HepG2 (cell line): ENCODE data around the gene STIMATE. TPM values are rescaled to one million over a fixed set of nuclear protein-coding genes. Genes with fewer than 3 reads are reported as not detected.

Source experiments
- ATAC-seq: fragments of 200-7000 bp; cut with Tn5 transposase; 3 replicates; pipeline ENCODE4 v1.9.1; 2020; ENCODE audit warnings: mild to moderate bottlenecking, moderate library complexity
- BruUV-seq: library from RNA; stranded (reverse); fragments of 400-500 nt; replicated peaks from 2 replicates; lab custom pipeline; 2021; lab: Mats Ljungman, UMichigan
- CTCF ChIA-PET: fragments of 300-600 bp; formaldehyde crosslinking; extraction: SDS; loops from one replicate; lab custom pipeline; 2021; ENCODE audit warnings: low total read pairs, inconsistent platforms, low intra/inter-chr PET ratio; lab: Yijun Ruan, JAX
- POLR2A ChIA-PET: fragments of 350-600 bp; sonication (Branson Sonifier 250); formaldehyde crosslinking; loops from one replicate; lab custom pipeline; 2020; ENCODE audit warnings: antibody characterized with exemption, inconsistent platforms; lab: Yijun Ruan, JAX
- DNase-seq: peaks from one replicate; pipeline ENCODE4 v3.0.0-alpha.2; 2015; ENCODE audit warnings: low spot score
- FAIRE-seq: peaks from 3 replicates; lab custom pipeline; 2011; peaks lifted over from hg19 to GRCh38; lab: Jason Lieb, UNC
- H2AFZ ChIP-seq: one replicate; pipeline ENCODE4 v1.6.1; 2011; ENCODE audit warnings: low read length, inconsistent platforms
- H3K27ac ChIP-seq: fragments of 300-600 bp; 3 replicates; pipeline ENCODE4 v1.8.0; 2011; ENCODE audit warnings: mixed run types, mild to moderate bottlenecking, mixed read lengths, low read length, inconsistent platforms; ENCODE audit not compliant: insufficient read depth; ENCODE audit errors: extremely low read length
- H3K27me3 ChIP-seq, 2 experiments: fragments of 200-600 bp in 1 of 2; 2 replicates in 1 of 2; 3 replicates in 1 of 2; pipeline versions ENCODE4 v1.6.0 to v1.8.0; 2011; ENCODE audit warnings: low read length in 2 of 2, mild to moderate bottlenecking in 2 of 2, moderate library complexity in 2 of 2, inconsistent platforms in 1 of 2; ENCODE audit not compliant: insufficient read depth in 2 of 2, control insufficient read depth in 1 of 2
- H3K36me3 ChIP-seq, 2 experiments: fragments of 200-600 bp in 1 of 2; replicated peaks in 1 of 2; 2 replicates in 1 of 2; 3 replicates in 1 of 2; pipeline versions ENCODE4 v1.5.1 to v1.8.0; 2011; ENCODE audit warnings: low read length in 2 of 2, inconsistent platforms in 1 of 2; ENCODE audit not compliant: insufficient read depth in 2 of 2, control insufficient read depth in 1 of 2
- H3K4me1 ChIP-seq: 2 replicates; pipeline ENCODE4 v1.5.1; 2012; ENCODE audit warnings: low read length, inconsistent platforms; ENCODE audit not compliant: insufficient read depth
- H3K4me2 ChIP-seq: 2 replicates; pipeline ENCODE4 v1.6.0; 2011; ENCODE audit warnings: low read depth, low read length, inconsistent platforms
- H3K4me3 ChIP-seq, 3 experiments: fragments of 200-600 bp in 1 of 3; sonication (generic), shearing (Covaris generic) in 1 of 3; replicated peaks in 1 of 3; 2 replicates each; pipeline ENCODE4 v1.5.1; 2011 to 2016; ENCODE audit warnings: low read length in 3 of 3, inconsistent platforms in 2 of 3, low read depth in 2 of 3, mild to moderate bottlenecking in 2 of 3, control low read depth in 1 of 3, mixed read lengths in 1 of 3; ENCODE audit not compliant: insufficient read depth in 1 of 3
- H3K79me2 ChIP-seq: one replicate; pipeline ENCODE4 v1.6.1; 2011; ENCODE audit warnings: low read length, inconsistent platforms; ENCODE audit not compliant: insufficient read depth
- H3K9ac ChIP-seq: 2 replicates; pipeline ENCODE4 v1.6.0; 2011; ENCODE audit warnings: mild to moderate bottlenecking, low read depth, low read length, inconsistent platforms; ENCODE audit not compliant: insufficient read depth
- H3K9me3 ChIP-seq: 2 replicates; pipeline ENCODE4 v1.5.1; 2012; ENCODE audit warnings: mild to moderate bottlenecking, low read length
- H4K20me1 ChIP-seq: 2 replicates; pipeline ENCODE4 v1.6.0; 2011; ENCODE audit warnings: inconsistent platforms, mild to moderate bottlenecking, low read length, moderate library complexity; ENCODE audit not compliant: insufficient read depth
- HNRNPL ChIP-seq: fragments of 200-400 bp; formaldehyde crosslinking; IDR thresholded peaks from 2 replicates; pipeline ENCODE4 v1.6.1; 2017; ENCODE audit warnings: mild to moderate bottlenecking, low read depth, low read length
- PCBP2 ChIP-seq: fragments of 200-400 bp; formaldehyde crosslinking; optimal IDR thresholded peaks from 2 replicates; pipeline ENCODE3; 2018; ENCODE audit warnings: low read length, low read depth; ENCODE audit not compliant: poor library complexity, severe bottlenecking
- ZBTB21 ChIP-seq: sonication (generic); formaldehyde crosslinking; IDR thresholded peaks from 2 replicates; pipeline ENCODE4 v1.4.0; 2020; ENCODE audit warnings: missing genetic modification reagents
- ZMYM3 ChIP-seq: sonication (generic); formaldehyde crosslinking; IDR thresholded peaks from 2 replicates; pipeline ENCODE4 v1.5.1; 2020; ENCODE audit warnings: mild to moderate bottlenecking, missing genetic modification reagents
- ZNF607 ChIP-seq: sonication (generic); formaldehyde crosslinking; IDR thresholded peaks from 2 replicates; pipeline ENCODE4 v1.5.1; 2020; ENCODE audit warnings: missing genetic modification reagents, mild to moderate bottlenecking, borderline replicate concordance
- ZNF768 ChIP-seq: sonication (generic); formaldehyde crosslinking; IDR thresholded peaks from 2 replicates; pipeline ENCODE4 v1.4.0; 2020; ENCODE audit warnings: missing genetic modification reagents
- WGBS: methylation state at CpG from one replicate; pipeline ENCODE4 v1.1.6; 2017; ENCODE audit warnings: low lambda C conversion rate; 5-methylcytosine and 5-hydroxymethylcytosine counted together
- in situ Hi-C: cut with HindIII; loops from 2 replicates; pipeline ENCODE4 v1.10.0; 2017; ENCODE audit warnings: low pct_unique_long_range_greater_than_20kb; ENCODE audit not compliant: extremely low pct_ligation_motif_present
- intact Hi-C: fragments of 100-400 bp; cut with micrococcal nuclease; formaldehyde crosslinking; loops from one replicate; pipeline ENCODE4 v1.10.0; 2022; ENCODE audit not compliant: unreplicated experiment
- polyA plus RNA-seq, 8 experiments: library from polyadenylated mRNA; depleted of rRNA in 3 of 8; stranded (reverse) in 7 of 8; unstranded in 1 of 8; fragments of >200 nt; fragmentation: Illumina TruSeq in 4 of 8; extraction: Trizol in 4 of 8; gene quantifications; 2 replicates each; pipeline versions ENCODE4 v1.2.1 to v1.2.3, GENCODE V29; 2011 to 2016; ENCODE audit warnings: low read depth in 4 of 8, missing spikeins in 1 of 8, mixed read lengths in 1 of 8; ENCODE audit not compliant: insufficient read depth in 1 of 8
- total RNA-seq, 5 experiments: library from RNA; depleted of rRNA; stranded (reverse); fragments of >200 nt; fragmentation: Illumina TruSeq; extraction: Trizol; gene quantifications; 2 replicates each; pipeline ENCODE4 v1.2.3, GENCODE V29; 2016; ENCODE audit warnings: low read depth in 1 of 5
- TF ChIP-seq, protein P1 (sequence below): sonication (generic); formaldehyde crosslinking; IDR thresholded peaks from 2 replicates; pipeline ENCODE4 v1.8.0; 2022; ENCODE audit warnings: missing genetic modification reagents, mild to moderate bottlenecking, moderate library complexity, borderline replicate concordance
- TF ChIP-seq, protein P2 (sequence below): sonication (generic); formaldehyde crosslinking; IDR thresholded peaks from 2 replicates; pipeline ENCODE4 v1.5.0; 2020; ENCODE audit warnings: mild to moderate bottlenecking, missing genetic modification reagents

STIMATE gene
- total and polyA plus RNA-seq, 2 of the 13 experiments (the other 11 are each of a cell fraction or from before 2014, with no cell fraction given) = 5.7 to 11.7 TPM

DNA sequence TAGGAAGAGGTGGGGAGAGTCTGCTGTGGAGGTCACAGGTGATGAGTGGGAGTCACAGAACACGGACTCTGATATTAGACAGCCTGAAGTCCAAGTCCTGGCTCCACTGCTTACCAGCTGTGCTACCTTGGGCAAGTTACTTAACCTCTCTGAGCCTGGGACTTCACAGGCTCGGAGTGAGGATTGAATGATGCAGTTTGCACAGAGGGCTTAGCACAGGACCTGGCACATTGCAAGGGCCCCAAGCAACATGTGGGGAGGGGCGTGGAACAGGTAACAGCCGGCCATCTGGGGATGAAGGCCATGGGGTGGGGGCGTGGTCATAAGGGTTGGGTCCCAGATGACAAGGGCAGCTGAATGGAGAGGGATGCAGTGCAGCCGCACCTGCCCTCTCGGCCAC is 107.0 kb downstream of the STIMATE start:
- no peak for TF ChIP-seq ZNF607 (CRISPR knock-in tag)
- no peak for TF ChIP-seq ZBTB21 (CRISPR knock-in tag)
- no peak for TF ChIP-seq PCBP2
- TF ChIP-seq ZMYM3 (CRISPR knock-in tag) = peak; percentile 83
- TF ChIP-seq, protein P1, sequence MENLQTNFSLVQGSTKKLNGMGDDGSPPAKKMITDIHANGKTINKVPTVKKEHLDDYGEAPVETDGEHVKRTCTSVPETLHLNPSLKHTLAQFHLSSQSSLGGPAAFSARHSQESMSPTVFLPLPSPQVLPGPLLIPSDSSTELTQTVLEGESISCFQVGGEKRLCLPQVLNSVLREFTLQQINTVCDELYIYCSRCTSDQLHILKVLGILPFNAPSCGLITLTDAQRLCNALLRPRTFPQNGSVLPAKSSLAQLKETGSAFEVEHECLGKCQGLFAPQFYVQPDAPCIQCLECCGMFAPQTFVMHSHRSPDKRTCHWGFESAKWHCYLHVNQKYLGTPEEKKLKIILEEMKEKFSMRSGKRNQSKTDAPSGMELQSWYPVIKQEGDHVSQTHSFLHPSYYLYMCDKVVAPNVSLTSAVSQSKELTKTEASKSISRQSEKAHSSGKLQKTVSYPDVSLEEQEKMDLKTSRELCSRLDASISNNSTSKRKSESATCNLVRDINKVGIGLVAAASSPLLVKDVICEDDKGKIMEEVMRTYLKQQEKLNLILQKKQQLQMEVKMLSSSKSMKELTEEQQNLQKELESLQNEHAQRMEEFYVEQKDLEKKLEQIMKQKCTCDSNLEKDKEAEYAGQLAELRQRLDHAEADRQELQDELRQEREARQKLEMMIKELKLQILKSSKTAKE (CRISPR knock-in tag) = 0 out of 2 replicates have a peak, but pooled peaks have one; percentile 24
- TF ChIP-seq ZNF768 (CRISPR knock-in tag) = peak; percentile 97
- TF ChIP-seq, all 625 proteins: peak for 3
- ChIA-PET POLR2A (interaction anchor here (0.7 to 4.4 kb wide), 2 partner anchors 9 to 20 kb away, joined by 3 to 21 read pairs; partner anchors contain the start of gene NEK4), CTCF (no interaction called here)
- H4K20me1 ChIP-seq = no peaks in the 10 kb centered on the region
- H3K36me3 ChIP-seq = no peaks in the 10 kb centered on the region
- 92% methylated on average over 7 of the region's 7 CpGs for WGBS
- in situ Hi-C loops (no loop called here), intact Hi-C loops (no loop called here)
- no peak overlapping the region for H3K9ac ChIP-seq
- H3K4me1 ChIP-seq = peaks cover 100% of the 10 kb centered on the region
- ATAC-seq (no peak), FAIRE-seq (no peak), DNase-seq (no peak)
- H3K4me2 ChIP-seq = no peak overlapping the region
- H3K9me3 ChIP-seq = no peaks in the 10 kb centered on the region
- H3K4me3 ChIP-seq = no peak overlapping the region
- H3K27me3 ChIP-seq = no peaks in the 10 kb centered on the region
- no peak overlapping the region for H2AFZ ChIP-seq
- no peaks in the 10 kb centered on the region for H3K79me2 ChIP-seq
- BruUV-seq = no TSS peak
- H3K27ac ChIP-seq = no peak overlapping the region

DNA sequence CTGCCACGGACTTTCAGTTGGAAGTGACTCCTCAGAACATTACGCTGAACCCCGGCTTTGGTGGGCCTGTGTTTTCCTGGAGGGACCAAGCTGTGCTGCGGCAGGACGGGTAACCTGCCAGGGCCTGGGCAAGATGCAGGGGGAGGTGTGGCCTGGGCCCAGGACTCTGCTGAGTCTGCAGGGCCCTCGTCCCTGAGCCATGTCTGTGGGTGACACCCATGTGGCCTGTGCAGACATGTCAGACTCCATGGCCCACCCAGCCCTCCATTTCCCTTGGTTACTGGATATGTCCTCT is 107.7 kb downstream of the STIMATE start:
- Histone ChIP-seq H3K4me2 (0 out of 2 replicates have a peak overlapping the region, but pooled peaks have one; percentile 30), H3K27ac (no peak overlapping the region), H3K9ac (no peak overlapping the region), H3K27me3 (no peaks in the 10 kb centered on the region), H3K79me2 (no peaks in the 10 kb centered on the region), H3K4me1 (peaks cover 100% of the 10 kb centered on the region), H3K4me3 (no peak overlapping the region), H3K36me3 (no peaks in the 10 kb centered on the region), H2AFZ (no peak overlapping the region), H4K20me1 (no peaks in the 10 kb centered on the region), H3K9me3 (no peaks in the 10 kb centered on the region)
- ChIA-PET POLR2A (interaction anchor here (0.7 to 4.4 kb wide), 2 partner anchors 9 to 19 kb away, joined by 3 to 21 read pairs; partner anchors contain the start of gene NEK4), CTCF (no interaction called here)
- 100% methylated on average over 2 of the region's 6 CpGs for WGBS
- no TSS peak for BruUV-seq
- intact Hi-C loops = no loop called here
- ATAC-seq (no peak), FAIRE-seq (no peak), DNase-seq (no peak)
- in situ Hi-C loops = no loop called here
- TF ChIP-seq HNRNPL = peak; percentile 65; the same call in 1 of the 2 replicates
- TF ChIP-seq, protein P2, sequence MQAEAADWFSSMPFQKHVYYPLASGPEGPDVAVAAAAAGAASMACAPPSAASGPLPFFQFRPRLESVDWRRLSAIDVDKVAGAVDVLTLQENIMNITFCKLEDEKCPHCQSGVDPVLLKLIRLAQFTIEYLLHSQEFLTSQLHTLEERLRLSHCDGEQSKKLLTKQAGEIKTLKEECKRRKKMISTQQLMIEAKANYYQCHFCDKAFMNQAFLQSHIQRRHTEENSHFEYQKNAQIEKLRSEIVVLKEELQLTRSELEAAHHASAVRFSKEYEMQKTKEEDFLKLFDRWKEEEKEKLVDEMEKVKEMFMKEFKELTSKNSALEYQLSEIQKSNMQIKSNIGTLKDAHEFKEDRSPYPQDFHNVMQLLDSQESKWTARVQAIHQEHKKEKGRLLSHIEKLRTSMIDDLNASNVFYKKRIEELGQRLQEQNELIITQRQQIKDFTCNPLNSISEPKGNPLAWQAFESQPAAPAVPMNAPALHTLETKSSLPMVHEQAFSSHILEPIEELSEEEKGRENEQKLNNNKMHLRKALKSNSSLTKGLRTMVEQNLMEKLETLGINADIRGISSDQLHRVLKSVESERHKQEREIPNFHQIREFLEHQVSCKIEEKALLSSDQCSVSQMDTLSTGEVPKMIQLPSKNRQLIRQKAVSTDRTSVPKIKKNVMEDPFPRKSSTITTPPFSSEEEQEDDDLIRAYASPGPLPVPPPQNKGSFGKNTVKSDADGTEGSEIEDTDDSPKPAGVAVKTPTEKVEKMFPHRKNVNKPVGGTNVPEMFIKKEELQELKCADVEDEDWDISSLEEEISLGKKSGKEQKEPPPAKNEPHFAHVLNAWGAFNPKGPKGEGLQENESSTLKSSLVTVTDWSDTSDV = no peak
